ENCODE measurements around the gene CCZ1B. TPM values are rescaled to one million over a fixed set of nuclear protein-coding genes. Genes with fewer than 3 reads are reported as not detected.
"Not testable (repeated sequence)": the region's sequence is repeated elsewhere in the genome, so short reads cannot be mapped to it uniquely, and the experiment has no call there.

Gene CCZ1B
- total RNA-seq, 3 donors from 2014 or later (not counting 1 experiment from before 2014, with no cell fraction given): 84.5 to 145 (median 103) TPM

DNA sequence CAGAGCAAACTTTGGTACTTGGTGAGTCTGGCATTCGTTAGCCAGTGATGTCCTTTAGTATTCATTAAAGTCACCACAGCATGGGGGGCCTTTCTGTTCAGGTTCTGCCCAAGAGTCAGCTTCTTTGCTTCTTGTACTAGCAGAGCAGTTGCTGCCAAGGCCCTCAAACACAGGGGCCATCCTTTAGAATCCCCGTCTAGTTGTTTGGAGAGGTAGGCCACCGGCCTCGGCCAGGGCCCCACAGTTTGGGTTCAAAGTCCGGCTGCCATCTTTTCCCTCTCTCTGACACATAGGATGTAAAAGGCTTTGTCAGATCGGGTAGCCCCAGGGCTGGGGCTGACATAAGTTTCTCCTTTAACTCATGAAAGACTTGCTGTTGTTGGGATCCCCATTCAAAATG is 17.6 kb upstream of the CCZ1B start:
- H3K27me3 Mint-ChIP-seq (ENCODE audit: low read depth in 2 of 2): peaks cover 15 to 19% of the 10 kb centered on the region in 2 donors
- 93% methylated on average over 6 of the region's 6 CpGs for WGBS (ENCODE audit: insufficient coverage)

DNA sequence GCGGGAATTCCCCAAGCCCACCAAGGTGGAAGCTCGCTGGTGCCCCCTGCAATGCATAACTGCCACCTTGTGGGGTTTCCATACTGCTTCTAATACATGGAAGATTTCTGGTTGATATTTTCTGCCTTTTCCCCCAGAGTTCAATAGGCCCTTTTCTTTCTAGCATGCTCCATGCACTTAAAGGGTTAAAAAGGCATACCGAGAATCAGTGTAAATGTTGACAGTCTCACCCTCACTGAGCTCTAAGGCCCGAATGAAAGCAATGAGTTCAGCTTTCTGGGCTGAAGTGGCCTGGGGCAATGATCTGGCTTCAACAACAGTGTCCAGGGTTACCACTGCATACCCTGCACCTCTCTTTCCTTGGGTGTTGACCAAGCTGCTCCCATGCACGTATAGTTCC is 17.0 kb upstream of the CCZ1B start:
- H3K27me3 Mint-ChIP-seq (ENCODE audit: low read depth in 2 of 2): peaks cover 10 to 19% of the 10 kb centered on the region in 2 donors
- H3K27ac Mint-ChIP-seq; H3K4me1 ChIP-seq (ENCODE audit: control insufficient read depth, insufficient read depth, low read length); H3K4me3 Mint-ChIP-seq; H3K9me3 Mint-ChIP-seq; intact Hi-C loops (cut with micrococcal nuclease); H3K9me3 ChIP-seq (ENCODE audit: control insufficient read depth, insufficient read depth, low read length); H3K36me3 ChIP-seq (ENCODE audit: control insufficient read depth, insufficient read depth, low read length); H3K36me3 Mint-ChIP-seq; H3K4me3 ChIP-seq (ENCODE audit: low read length); H3K4me1 Mint-ChIP-seq; H3K27me3 ChIP-seq (ENCODE audit: control insufficient read depth, insufficient read depth, low read length); ATAC-seq; H3K27ac ChIP-seq (ENCODE audit: low read length); DNase-seq: not testable (repeated sequence)
- 63% methylated on average over 3 of the region's 5 CpGs for WGBS (ENCODE audit: insufficient coverage)

More for the DNA sequence above, 17.6 kb upstream of the CCZ1B start:
- H3K27ac ChIP-seq (ENCODE audit: low read length); H3K4me3 Mint-ChIP-seq; H3K4me3 ChIP-seq (ENCODE audit: low read length); H3K27me3 ChIP-seq (ENCODE audit: control insufficient read depth, insufficient read depth, low read length); H3K36me3 ChIP-seq (ENCODE audit: control insufficient read depth, insufficient read depth, low read length); H3K4me1 ChIP-seq (ENCODE audit: control insufficient read depth, insufficient read depth, low read length); intact Hi-C loops (cut with micrococcal nuclease); ATAC-seq; H3K36me3 Mint-ChIP-seq; H3K9me3 ChIP-seq (ENCODE audit: control insufficient read depth, insufficient read depth, low read length); H3K4me1 Mint-ChIP-seq; DNase-seq; H3K9me3 Mint-ChIP-seq; H3K27ac Mint-ChIP-seq: not testable (repeated sequence)

DNA sequence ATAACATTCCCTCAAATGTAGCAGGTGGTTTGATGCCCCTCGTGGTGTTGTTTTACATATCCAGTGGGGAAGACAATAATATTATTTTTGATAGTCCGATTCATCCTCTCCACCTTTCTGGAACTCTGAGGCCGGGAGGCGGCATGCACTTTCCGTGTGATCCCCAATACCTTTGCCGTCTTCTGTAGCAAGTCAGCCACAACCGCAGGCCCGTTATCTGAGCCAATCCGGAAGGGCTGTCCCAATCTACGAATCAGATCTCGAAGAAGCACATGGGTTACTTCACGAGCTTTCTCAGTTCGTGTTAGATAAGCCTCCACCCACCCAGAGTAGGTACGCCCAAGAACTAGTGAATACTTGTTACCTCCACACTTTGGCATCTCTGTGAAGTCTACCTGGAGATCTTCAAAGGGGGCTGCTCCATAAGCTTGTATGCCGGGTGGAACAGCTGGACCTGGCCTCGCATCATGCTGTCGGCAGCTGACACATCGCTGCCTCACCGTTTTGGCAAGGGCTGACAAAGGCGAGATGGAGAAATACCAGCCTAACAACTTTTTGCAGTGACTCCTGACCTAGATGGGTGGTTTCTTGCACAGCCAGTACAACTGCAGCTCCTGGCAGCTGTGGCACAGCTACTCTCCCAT is 16.3 kb upstream of the CCZ1B start:
- H3K4me3 ChIP-seq (ENCODE audit: low read length); H3K36me3 Mint-ChIP-seq; H3K4me1 ChIP-seq (ENCODE audit: control insufficient read depth, insufficient read depth, low read length); H3K27ac Mint-ChIP-seq; DNase-seq; H3K27ac ChIP-seq (ENCODE audit: low read length); H3K4me3 Mint-ChIP-seq; H3K36me3 ChIP-seq (ENCODE audit: control insufficient read depth, insufficient read depth, low read length); H3K9me3 ChIP-seq (ENCODE audit: control insufficient read depth, insufficient read depth, low read length); H3K9me3 Mint-ChIP-seq; H3K27me3 ChIP-seq (ENCODE audit: control insufficient read depth, insufficient read depth, low read length); ATAC-seq; intact Hi-C loops (cut with micrococcal nuclease); H3K4me1 Mint-ChIP-seq: not testable (repeated sequence)
- peaks cover 11 to 17% of the 10 kb centered on the region in 2 donors for H3K27me3 Mint-ChIP-seq (ENCODE audit: low read depth in 2 of 2)
- 88% methylated on average over 20 of the region's 20 CpGs for WGBS (ENCODE audit: insufficient coverage)

DNA sequence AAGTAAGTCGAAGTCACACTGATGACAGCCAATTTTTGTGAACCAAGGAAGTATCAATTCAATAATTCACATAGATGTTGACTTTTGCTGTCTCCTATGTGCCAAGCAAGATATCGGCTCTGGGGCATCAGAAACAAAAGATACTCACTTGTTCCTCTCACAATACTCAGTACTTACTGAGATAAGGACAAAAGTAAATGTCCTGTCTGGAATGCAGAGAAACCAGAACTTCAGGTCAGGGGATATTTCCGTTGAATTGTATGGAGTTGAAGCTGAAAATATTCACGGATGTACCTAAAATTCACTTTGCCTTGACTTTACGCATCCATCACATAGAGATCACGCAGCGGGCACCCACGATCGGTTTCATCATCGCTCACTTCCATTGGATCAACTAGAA is 11.0 kb upstream of the CCZ1B start:
- H3K27ac Mint-ChIP-seq; H3K4me1 ChIP-seq (ENCODE audit: control insufficient read depth, insufficient read depth, low read length); H3K27me3 ChIP-seq (ENCODE audit: control insufficient read depth, insufficient read depth, low read length); DNase-seq; H3K9me3 ChIP-seq (ENCODE audit: control insufficient read depth, insufficient read depth, low read length); ATAC-seq; H3K36me3 Mint-ChIP-seq; H3K4me3 ChIP-seq (ENCODE audit: low read length); H3K4me1 Mint-ChIP-seq; H3K9me3 Mint-ChIP-seq; H3K27ac ChIP-seq (ENCODE audit: low read length); intact Hi-C loops (cut with micrococcal nuclease); H3K4me3 Mint-ChIP-seq; H3K36me3 ChIP-seq (ENCODE audit: control insufficient read depth, insufficient read depth, low read length): not testable (repeated sequence)
- peaks cover 14 to 27% of the 10 kb centered on the region in 2 donors for H3K27me3 Mint-ChIP-seq (ENCODE audit: low read depth in 2 of 2)
- 97% methylated on average over 10 of the region's 10 CpGs for WGBS (ENCODE audit: insufficient coverage)

DNA sequence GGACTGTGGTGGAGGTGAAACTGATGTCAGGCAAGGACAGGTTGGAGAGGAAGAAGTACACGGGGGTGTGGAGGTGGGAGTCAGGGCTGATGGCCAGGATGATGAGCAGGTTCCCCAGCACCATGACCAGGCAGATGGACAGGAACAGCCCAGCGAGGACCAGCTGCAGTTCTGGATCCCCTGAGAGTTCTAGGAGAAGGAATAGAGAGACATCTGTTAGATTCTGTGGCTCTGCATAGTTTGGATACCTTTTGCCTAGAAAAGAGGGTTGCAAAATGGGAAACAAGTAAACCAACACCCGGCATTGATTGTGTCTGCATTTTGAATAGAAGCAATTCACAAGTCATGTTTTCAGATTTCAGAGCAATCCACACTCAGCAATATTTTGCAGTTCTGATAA is 9.4 kb upstream of the CCZ1B start:
- H3K27me3 Mint-ChIP-seq (ENCODE audit: low read depth in 2 of 2): peaks cover 21 to 35% of the 10 kb centered on the region in 2 donors
- WGBS (ENCODE audit: insufficient coverage): 57% methylated on average over 3 of the region's 3 CpGs
- H3K4me3 Mint-ChIP-seq; H3K4me1 Mint-ChIP-seq; H3K36me3 ChIP-seq (ENCODE audit: control insufficient read depth, insufficient read depth, low read length); intact Hi-C loops (cut with micrococcal nuclease); H3K9me3 Mint-ChIP-seq; ATAC-seq; H3K27me3 ChIP-seq (ENCODE audit: control insufficient read depth, insufficient read depth, low read length); H3K4me3 ChIP-seq (ENCODE audit: low read length); H3K9me3 ChIP-seq (ENCODE audit: control insufficient read depth, insufficient read depth, low read length); H3K36me3 Mint-ChIP-seq; H3K27ac Mint-ChIP-seq; DNase-seq; H3K4me1 ChIP-seq (ENCODE audit: control insufficient read depth, insufficient read depth, low read length); H3K27ac ChIP-seq (ENCODE audit: low read length): not testable (repeated sequence)

DNA sequence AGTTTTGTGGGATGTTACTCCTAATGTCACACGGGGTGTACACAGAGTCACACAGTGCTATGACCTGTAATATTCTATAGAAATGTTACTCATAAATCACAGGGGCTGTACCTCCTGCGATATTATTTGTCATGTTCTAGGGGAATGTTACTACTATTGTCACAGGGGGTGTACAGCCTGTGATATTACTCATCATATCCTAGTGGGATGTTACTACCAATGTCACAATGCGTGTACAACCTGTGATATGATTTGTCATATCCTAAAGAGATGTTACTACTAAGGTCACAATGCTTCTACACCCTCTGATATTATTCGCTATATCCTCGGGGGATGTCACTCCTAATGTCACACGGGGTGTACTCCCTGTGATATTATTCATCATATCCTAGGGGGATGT is 7.6 kb upstream of the CCZ1B start:
- intact Hi-C loops (cut with micrococcal nuclease): no loop called here
- H3K36me3 Mint-ChIP-seq: no peaks in the 10 kb centered on the region
- Histone ChIP-seq H3K4me1 (ENCODE audit: control insufficient read depth, insufficient read depth, low read length) (no peaks in the 10 kb centered on the region), H3K36me3 (ENCODE audit: control insufficient read depth, insufficient read depth, low read length) (no peaks in the 10 kb centered on the region), H3K27me3 (ENCODE audit: control insufficient read depth, insufficient read depth, low read length) (no peaks in the 10 kb centered on the region), H3K27ac (ENCODE audit: low read length) (no peak overlapping the region), H3K4me3 (ENCODE audit: low read length) (no peak overlapping the region), H3K9me3 (ENCODE audit: control insufficient read depth, insufficient read depth, low read length) (no peaks in the 10 kb centered on the region)
- no peak overlapping the region for H3K27ac Mint-ChIP-seq
- DNase-seq: no peak
- H3K4me3 Mint-ChIP-seq: no peak overlapping the region
- TF ChIP-seq, protein P1, sequence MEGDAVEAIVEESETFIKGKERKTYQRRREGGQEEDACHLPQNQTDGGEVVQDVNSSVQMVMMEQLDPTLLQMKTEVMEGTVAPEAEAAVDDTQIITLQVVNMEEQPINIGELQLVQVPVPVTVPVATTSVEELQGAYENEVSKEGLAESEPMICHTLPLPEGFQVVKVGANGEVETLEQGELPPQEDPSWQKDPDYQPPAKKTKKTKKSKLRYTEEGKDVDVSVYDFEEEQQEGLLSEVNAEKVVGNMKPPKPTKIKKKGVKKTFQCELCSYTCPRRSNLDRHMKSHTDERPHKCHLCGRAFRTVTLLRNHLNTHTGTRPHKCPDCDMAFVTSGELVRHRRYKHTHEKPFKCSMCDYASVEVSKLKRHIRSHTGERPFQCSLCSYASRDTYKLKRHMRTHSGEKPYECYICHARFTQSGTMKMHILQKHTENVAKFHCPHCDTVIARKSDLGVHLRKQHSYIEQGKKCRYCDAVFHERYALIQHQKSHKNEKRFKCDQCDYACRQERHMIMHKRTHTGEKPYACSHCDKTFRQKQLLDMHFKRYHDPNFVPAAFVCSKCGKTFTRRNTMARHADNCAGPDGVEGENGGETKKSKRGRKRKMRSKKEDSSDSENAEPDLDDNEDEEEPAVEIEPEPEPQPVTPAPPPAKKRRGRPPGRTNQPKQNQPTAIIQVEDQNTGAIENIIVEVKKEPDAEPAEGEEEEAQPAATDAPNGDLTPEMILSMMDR (IDR thresholded peaks at IDR 0.05): no peak
- H3K4me1 Mint-ChIP-seq: no peaks in the 10 kb centered on the region
- H3K27me3 Mint-ChIP-seq (ENCODE audit: low read depth in 2 of 2): peaks cover 21 to 43% of the 10 kb centered on the region in 2 donors
- H3K9me3 Mint-ChIP-seq: no peaks in the 10 kb centered on the region
- WGBS (ENCODE audit: insufficient coverage): 71% methylated on average over 3 of the region's 6 CpGs
- no peak for ATAC-seq
